HepG2 (cell line): ENCODE results near the gene MEGF6. TPM values are rescaled to one million over a fixed set of nuclear protein-coding genes. Genes with fewer than 3 reads are reported as not detected.

Experiments used
- ATAC-seq: fragments of 200-7000 bp; cut with Tn5 transposase; 3 replicates; pipeline ENCODE4 v1.9.1; 2020; ENCODE audit warnings: mild to moderate bottlenecking, moderate library complexity
- BruUV-seq: library from RNA; stranded (reverse); fragments of 400-500 nt; replicated peaks from 2 replicates; lab custom pipeline; 2021; lab: Mats Ljungman, UMichigan
- CTCF ChIA-PET: fragments of 300-600 bp; formaldehyde crosslinking; extraction: SDS; loops from one replicate; lab custom pipeline; 2021; ENCODE audit warnings: low total read pairs, inconsistent platforms, low intra/inter-chr PET ratio; lab: Yijun Ruan, JAX
- POLR2A ChIA-PET: fragments of 350-600 bp; sonication (Branson Sonifier 250); formaldehyde crosslinking; loops from one replicate; lab custom pipeline; 2020; ENCODE audit warnings: antibody characterized with exemption, inconsistent platforms; lab: Yijun Ruan, JAX
- DNase-seq: peaks from one replicate; pipeline ENCODE4 v3.0.0-alpha.2; 2015; ENCODE audit warnings: low spot score
- FAIRE-seq: peaks from 3 replicates; lab custom pipeline; 2011; peaks lifted over from hg19 to GRCh38; lab: Jason Lieb, UNC
- H2AFZ ChIP-seq: one replicate; pipeline ENCODE4 v1.6.1; 2011; ENCODE audit warnings: low read length, inconsistent platforms
- H3K27ac ChIP-seq: fragments of 300-600 bp; 3 replicates; pipeline ENCODE4 v1.8.0; 2011; ENCODE audit warnings: mixed run types, mild to moderate bottlenecking, mixed read lengths, low read length, inconsistent platforms; ENCODE audit not compliant: insufficient read depth; ENCODE audit errors: extremely low read length
- H3K27me3 ChIP-seq, 2 experiments: fragments of 200-600 bp in 1 of 2; 2 replicates in 1 of 2; 3 replicates in 1 of 2; pipeline versions ENCODE4 v1.6.0 to v1.8.0; 2011; ENCODE audit warnings: low read length in 2 of 2, mild to moderate bottlenecking in 2 of 2, moderate library complexity in 2 of 2, inconsistent platforms in 1 of 2; ENCODE audit not compliant: insufficient read depth in 2 of 2, control insufficient read depth in 1 of 2
- H3K36me3 ChIP-seq, 2 experiments: fragments of 200-600 bp in 1 of 2; replicated peaks in 1 of 2; 2 replicates in 1 of 2; 3 replicates in 1 of 2; pipeline versions ENCODE4 v1.5.1 to v1.8.0; 2011; ENCODE audit warnings: low read length in 2 of 2, inconsistent platforms in 1 of 2; ENCODE audit not compliant: insufficient read depth in 2 of 2, control insufficient read depth in 1 of 2
- H3K4me1 ChIP-seq: 2 replicates; pipeline ENCODE4 v1.5.1; 2012; ENCODE audit warnings: low read length, inconsistent platforms; ENCODE audit not compliant: insufficient read depth
- H3K4me2 ChIP-seq: 2 replicates; pipeline ENCODE4 v1.6.0; 2011; ENCODE audit warnings: low read depth, low read length, inconsistent platforms
- H3K4me3 ChIP-seq, 3 experiments: fragments of 200-600 bp in 1 of 3; sonication (generic), shearing (Covaris generic) in 1 of 3; replicated peaks in 1 of 3; 2 replicates each; pipeline ENCODE4 v1.5.1; 2011 to 2016; ENCODE audit warnings: low read length in 3 of 3, inconsistent platforms in 2 of 3, low read depth in 2 of 3, mild to moderate bottlenecking in 2 of 3, control low read depth in 1 of 3, mixed read lengths in 1 of 3; ENCODE audit not compliant: insufficient read depth in 1 of 3
- H3K79me2 ChIP-seq: one replicate; pipeline ENCODE4 v1.6.1; 2011; ENCODE audit warnings: low read length, inconsistent platforms; ENCODE audit not compliant: insufficient read depth
- H3K9ac ChIP-seq: 2 replicates; pipeline ENCODE4 v1.6.0; 2011; ENCODE audit warnings: mild to moderate bottlenecking, low read depth, low read length, inconsistent platforms; ENCODE audit not compliant: insufficient read depth
- H3K9me3 ChIP-seq: 2 replicates; pipeline ENCODE4 v1.5.1; 2012; ENCODE audit warnings: mild to moderate bottlenecking, low read length
- H4K20me1 ChIP-seq: 2 replicates; pipeline ENCODE4 v1.6.0; 2011; ENCODE audit warnings: inconsistent platforms, mild to moderate bottlenecking, low read length, moderate library complexity; ENCODE audit not compliant: insufficient read depth
- ARID5B ChIP-seq: IDR thresholded peaks from 2 replicates; pipeline ENCODE4 v1.4.0; 2020; ENCODE audit warnings: mild to moderate bottlenecking, missing genetic modification reagents
- BHLHE40 ChIP-seq: IDR thresholded peaks from 2 replicates; pipeline ENCODE4 v1.6.1; 2011; ENCODE audit warnings: low read length, improper control_type of control experiment
- GATAD1 ChIP-seq: IDR thresholded peaks from 2 replicates; pipeline ENCODE4 v1.6.1; 2016; ENCODE audit warnings: missing genetic modification reagents, missing compliant biosample characterization
- HNRNPLL ChIP-seq: fragments of 200-400 bp; formaldehyde crosslinking; IDR thresholded peaks from 2 replicates; pipeline ENCODE4 v1.6.1; 2017; ENCODE audit warnings: mild to moderate bottlenecking, low read depth, low read length; ENCODE audit not compliant: poor library complexity, severe bottlenecking
- MED8 ChIP-seq: sonication (generic); formaldehyde crosslinking; IDR thresholded peaks from 2 replicates; pipeline ENCODE4 v1.8.1; 2023; ENCODE audit warnings: mild to moderate bottlenecking, missing genetic modification reagents; ENCODE audit not compliant: insufficient replicate concordance
- MZF1 ChIP-seq: sonication (generic); formaldehyde crosslinking; IDR thresholded peaks from 2 replicates; pipeline ENCODE4 v1.8.1; 2023; ENCODE audit warnings: mild to moderate bottlenecking, missing genetic modification reagents, borderline replicate concordance
- NR2F6 ChIP-seq, 2 experiments: IDR thresholded peaks; 2 replicates each; pipeline ENCODE4 v1.6.1; 2016; ENCODE audit warnings: antibody characterized with exemption in 1 of 2, mild to moderate bottlenecking in 1 of 2
- RAD21 ChIP-seq: fragments of 450-650 bp; formaldehyde crosslinking; IDR thresholded peaks from 2 replicates; pipeline ENCODE4 v1.5.0; 2020; ENCODE audit warnings: mild to moderate bottlenecking
- RBM39 ChIP-seq: fragments of 200-400 bp; formaldehyde crosslinking; IDR thresholded peaks from one replicate; pipeline ENCODE4 v1.6.1; 2018; ENCODE audit warnings: antibody characterized with exemption, mild to moderate bottlenecking, low read depth, low read length; ENCODE audit not compliant: poor library complexity, severe bottlenecking
- RELA ChIP-seq: sonication (generic); formaldehyde crosslinking; IDR thresholded peaks from 2 replicates; pipeline ENCODE4 v1.4.0; 2020; ENCODE audit warnings: missing genetic modification reagents
- SRSF9 ChIP-seq: fragments of 200-400 bp; formaldehyde crosslinking; IDR thresholded peaks from 2 replicates; pipeline ENCODE4 v1.6.1; 2018; ENCODE audit warnings: borderline replicate concordance, mild to moderate bottlenecking, low read depth, low read length; ENCODE audit not compliant: insufficient read depth, poor library complexity, severe bottlenecking
- TSC22D2 ChIP-seq: sonication (generic); formaldehyde crosslinking; IDR thresholded peaks from 2 replicates; pipeline ENCODE4 v1.5.1; 2020; ENCODE audit warnings: missing genetic modification reagents, mild to moderate bottlenecking, borderline replicate concordance
- ZFP1 ChIP-seq: IDR thresholded peaks from 2 replicates; pipeline ENCODE4 v1.6.1; 2016
- ZFP62 ChIP-seq: sonication (generic); formaldehyde crosslinking; IDR thresholded peaks from 2 replicates; pipeline ENCODE4 v1.4.0; 2020; ENCODE audit warnings: missing genetic modification reagents
- ZFY ChIP-seq: sonication (generic); formaldehyde crosslinking; IDR thresholded peaks from 2 replicates; pipeline ENCODE4 v1.4.0; 2020; ENCODE audit warnings: missing genetic modification reagents
- ZNF263 ChIP-seq: sonication (generic); formaldehyde crosslinking; IDR thresholded peaks from 2 replicates; pipeline ENCODE4 v1.4.0; 2020; ENCODE audit warnings: missing genetic modification reagents
- ZNF3 ChIP-seq: IDR thresholded peaks from 2 replicates; pipeline ENCODE4 v1.7.0; 2017; ENCODE audit warnings: inconsistent platforms
- ZNF619 ChIP-seq: sonication (generic); formaldehyde crosslinking; IDR thresholded peaks from 2 replicates; pipeline ENCODE4 v1.4.0; 2020; ENCODE audit warnings: mild to moderate bottlenecking, missing genetic modification reagents
- ZSCAN21 ChIP-seq: sonication (generic); formaldehyde crosslinking; IDR thresholded peaks from 2 replicates; pipeline ENCODE4 v1.8.0; 2022; ENCODE audit warnings: mild to moderate bottlenecking, missing genetic modification reagents, moderate library complexity, borderline replicate concordance
- ZSCAN29 ChIP-seq: sonication (generic); formaldehyde crosslinking; conservative IDR thresholded peaks from 2 replicates; pipeline ENCODE4 v1.4.0; 2020; ENCODE audit warnings: mild to moderate bottlenecking, missing genetic modification reagents
- WGBS: methylation state at CpG from one replicate; pipeline ENCODE4 v1.1.6; 2017; ENCODE audit warnings: low lambda C conversion rate; 5-methylcytosine and 5-hydroxymethylcytosine counted together
- in situ Hi-C: cut with HindIII; loops from 2 replicates; pipeline ENCODE4 v1.10.0; 2017; ENCODE audit warnings: low pct_unique_long_range_greater_than_20kb; ENCODE audit not compliant: extremely low pct_ligation_motif_present
- intact Hi-C: fragments of 100-400 bp; cut with micrococcal nuclease; formaldehyde crosslinking; loops from one replicate; pipeline ENCODE4 v1.10.0; 2022; ENCODE audit not compliant: unreplicated experiment
- polyA plus RNA-seq, 8 experiments: library from polyadenylated mRNA; depleted of rRNA in 3 of 8; stranded (reverse) in 7 of 8; unstranded in 1 of 8; fragments of >200 nt; fragmentation: Illumina TruSeq in 4 of 8; extraction: Trizol in 4 of 8; gene quantifications; 2 replicates each; pipeline versions ENCODE4 v1.2.1 to v1.2.3, GENCODE V29; 2011 to 2016; ENCODE audit warnings: low read depth in 4 of 8, missing spikeins in 1 of 8, mixed read lengths in 1 of 8; ENCODE audit not compliant: insufficient read depth in 1 of 8
- total RNA-seq, 5 experiments: library from RNA; depleted of rRNA; stranded (reverse); fragments of >200 nt; fragmentation: Illumina TruSeq; extraction: Trizol; gene quantifications; 2 replicates each; pipeline ENCODE4 v1.2.3, GENCODE V29; 2016; ENCODE audit warnings: low read depth in 1 of 5
- TF ChIP-seq, protein P1 (sequence below): sonication (generic); formaldehyde crosslinking; conservative IDR thresholded peaks from 2 replicates; pipeline ENCODE4 v1.4.0; 2020; ENCODE audit warnings: missing genetic modification reagents

Gene MEGF6
- total and polyA plus RNA-seq, 2 of the 13 experiments (the other 11 are each of a cell fraction or from before 2014, with no cell fraction given) = 1.9 TPM

- Histone ChIP-seq H3K4me3 (no peak overlapping the region; a peak in 1 of 6 replicates), H3K4me1 (peaks cover 40% of the 10 kb centered on the region), H3K27me3 (0 out of 5 replicates have a peak, but pooled peaks cover under 1 to 1% of the 10 kb centered on the region in 2 experiments), H4K20me1 (no peaks in the 10 kb centered on the region), H3K9ac (no peak overlapping the region), H2AFZ (no peak overlapping the region), H3K4me2 (peak overlapping the region; percentile 25; the same call in 1 of the 2 replicates), H3K36me3 (peaks cover 4 to 7% of the 10 kb centered on the region in 2 experiments; a peak in 2 of 5 replicates), H3K79me2 (no peaks in the 10 kb centered on the region), H3K9me3 (peaks cover 10% of the 10 kb centered on the region; the same call in 1 of the 2 replicates), H3K27ac (no peak overlapping the region)
- in situ Hi-C loops = loop anchor here (5.0 kb wide), 2 partner anchors 42 to 138 kb away; no protein-coding TSS in a partner anchor
- peak; percentile 54 for ATAC-seq
- WGBS = 23% methylated on average over 31 of the region's 31 CpGs
- CTCF ChIA-PET = interaction anchor here (0.7 to 3.0 kb wide), 3 partner anchors 22 to 31 kb away, joined by 3 to 70 read pairs (median 3); partner anchors contain the start of gene ARHGEF16
- intact Hi-C loops = loop anchor here (1.0 kb wide), 1 partner anchor 31 kb away; no protein-coding TSS in a partner anchor
- no TSS peak for BruUV-seq
- no peak for FAIRE-seq
- POLR2A ChIA-PET = interaction anchor here (2.2 to 3.6 kb wide), 2 partner anchors 31 kb away, joined by 13 to 19 read pairs; no protein-coding TSS in a partner anchor
- peak; percentile 36 for DNase-seq
- TF ChIP-seq MED8 (CRISPR knock-in tag) (no peak), ZNF263 (peak; percentile 64; the same call in 1 of the 2 replicates), RBM39 (peak; percentile 35), ZFY (peak; percentile 20; the same call in 1 of the 2 replicates), RAD21 (CRISPR knock-in tag) (peak; percentile 91), MZF1 (no peak), RELA (CRISPR knock-in tag) (0 out of 2 replicates have a peak, but pooled peaks have one; percentile 22), ZFP62 (CRISPR knock-in tag) (no peak), ZFP1 (CRISPR knock-in tag) (no peak), ARID5B (no peak), ZSCAN29 (CRISPR knock-in tag) (no peak), HNRNPLL (no peak), BHLHE40 (no peak), SRSF9 (no peak), GATAD1 (CRISPR knock-in tag) (no peak), TSC22D2 (CRISPR knock-in tag) (no peak), ZSCAN21 (no peak), NR2F6 (IDR thresholded peaks at IDR 0.05) (no peak), NR2F6 (CRISPR knock-in tag; IDR thresholded peaks at IDR 0.05) (0 out of 2 replicates have a peak, but pooled peaks have one; percentile 13), ZNF3 (CRISPR knock-in tag) (no peak), ZNF619 (CRISPR knock-in tag) (no peak)
- TF ChIP-seq, protein P1, sequence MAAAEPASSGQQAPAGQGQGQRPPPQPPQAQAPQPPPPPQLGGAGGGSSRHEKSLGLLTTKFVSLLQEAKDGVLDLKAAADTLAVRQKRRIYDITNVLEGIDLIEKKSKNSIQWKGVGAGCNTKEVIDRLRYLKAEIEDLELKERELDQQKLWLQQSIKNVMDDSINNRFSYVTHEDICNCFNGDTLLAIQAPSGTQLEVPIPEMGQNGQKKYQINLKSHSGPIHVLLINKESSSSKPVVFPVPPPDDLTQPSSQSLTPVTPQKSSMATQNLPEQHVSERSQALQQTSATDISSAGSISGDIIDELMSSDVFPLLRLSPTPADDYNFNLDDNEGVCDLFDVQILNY = no peak
Measured at GRCh38 chr1:3483801-3484444, 127.4 kb downstream of the MEGF6 start.
